ENCODE data around the gene IKZF1.
"Not testable (repeated sequence)": the region's sequence is repeated elsewhere in the genome, so short reads cannot be mapped to it uniquely, and the experiment has no call there.

Gene IKZF1

DNA sequence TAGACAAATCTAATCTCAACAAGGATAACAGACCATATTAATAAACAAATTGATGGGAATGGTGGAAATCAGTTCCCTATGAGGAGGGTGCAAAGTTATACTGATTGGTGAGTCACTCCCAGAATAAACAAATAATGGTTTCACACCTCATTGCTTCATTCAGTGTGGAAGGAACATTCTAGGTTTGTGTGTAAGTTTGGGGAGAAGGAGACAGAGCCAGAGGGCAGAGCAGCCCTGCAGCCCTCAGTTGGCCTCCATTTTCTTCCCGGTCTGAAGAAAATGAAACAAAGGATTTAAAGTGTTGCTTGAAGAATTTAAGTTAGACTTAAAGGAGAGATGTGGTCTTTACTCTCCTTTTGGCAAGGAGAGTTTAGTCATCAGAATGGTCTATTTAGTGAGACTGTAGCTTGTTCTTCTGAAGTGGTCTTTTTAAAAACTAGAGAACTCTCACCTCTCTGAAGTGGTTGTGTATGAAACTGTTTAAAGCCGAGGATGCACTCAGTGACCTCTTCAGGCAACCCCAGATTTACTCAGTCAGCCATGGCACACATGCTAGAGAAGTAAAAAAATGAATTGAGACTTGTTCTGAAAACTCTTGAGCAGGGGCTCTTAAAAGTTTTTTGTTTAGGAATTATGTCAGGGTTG is 27.2 kb downstream of the IKZF1 start:
- DNase-seq (ENCODE audit: insufficient read length, low spot score) (no peak), FAIRE-seq (no peak)

GRCh38 chr7:50332241-50333165 is 28.0 kb downstream of the IKZF1 start:
- FAIRE-seq (no peak), DNase-seq (ENCODE audit: insufficient read length, low spot score) (no peak)

DNA sequence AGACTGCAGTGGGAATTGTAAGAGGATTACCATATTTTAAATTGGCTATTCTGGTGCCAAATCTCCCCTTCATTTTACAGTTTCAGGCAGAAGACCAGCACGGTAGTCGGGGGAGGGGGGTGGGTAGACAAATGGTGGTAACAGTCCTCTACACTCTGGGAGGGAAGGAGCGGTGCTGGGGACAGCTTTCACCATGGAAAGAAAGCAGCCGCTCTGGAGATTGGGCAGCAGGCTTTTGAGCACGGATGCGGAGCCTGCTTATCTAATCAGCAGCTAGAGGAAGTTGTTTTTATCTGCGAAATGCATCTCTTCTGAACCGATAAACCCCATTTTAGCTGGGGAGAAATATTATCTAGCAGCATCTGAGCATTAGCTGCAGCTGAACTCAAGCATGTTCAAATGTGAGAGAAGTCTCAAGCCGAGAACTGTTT is 28.7 kb downstream of the IKZF1 start:
- DNase-seq (ENCODE audit: insufficient read length, low spot score) (no peak), FAIRE-seq (no peak)

- no peak for DNase-seq (ENCODE audit: insufficient read length, low spot score)
- FAIRE-seq: no peak
Observed at GRCh38 chr7:50334341-50334994, 30.0 kb downstream of the IKZF1 start.

DNA sequence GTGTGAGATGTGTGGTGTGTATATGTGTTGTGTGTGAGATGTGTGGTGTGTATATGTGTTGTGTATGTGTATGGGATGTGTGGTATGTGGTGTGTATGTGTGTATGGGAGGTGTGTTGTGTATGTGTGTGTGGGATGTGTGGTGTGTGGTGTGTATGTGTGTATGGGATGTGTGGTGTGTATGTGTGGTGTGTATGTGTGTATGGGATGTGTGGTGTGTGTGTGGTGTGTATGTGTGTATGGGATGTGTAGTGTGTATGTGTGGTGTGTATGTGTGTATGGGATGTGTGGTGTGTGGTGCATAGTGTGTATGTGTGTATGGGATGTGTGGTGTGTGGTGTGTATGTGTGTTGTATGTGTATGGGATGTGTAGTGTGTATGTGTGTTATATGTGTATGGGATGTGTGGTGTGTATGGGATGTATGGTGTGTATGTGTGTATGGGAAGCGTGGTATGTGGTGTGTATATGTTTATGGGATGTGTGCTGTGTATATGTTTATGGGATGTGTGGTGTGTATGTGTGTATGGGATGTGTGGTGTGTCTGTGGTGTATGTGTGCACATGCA is 30.8 kb downstream of the IKZF1 start:
- FAIRE-seq: no peak
- no peak for DNase-seq (ENCODE audit: insufficient read length, low spot score)

DNA sequence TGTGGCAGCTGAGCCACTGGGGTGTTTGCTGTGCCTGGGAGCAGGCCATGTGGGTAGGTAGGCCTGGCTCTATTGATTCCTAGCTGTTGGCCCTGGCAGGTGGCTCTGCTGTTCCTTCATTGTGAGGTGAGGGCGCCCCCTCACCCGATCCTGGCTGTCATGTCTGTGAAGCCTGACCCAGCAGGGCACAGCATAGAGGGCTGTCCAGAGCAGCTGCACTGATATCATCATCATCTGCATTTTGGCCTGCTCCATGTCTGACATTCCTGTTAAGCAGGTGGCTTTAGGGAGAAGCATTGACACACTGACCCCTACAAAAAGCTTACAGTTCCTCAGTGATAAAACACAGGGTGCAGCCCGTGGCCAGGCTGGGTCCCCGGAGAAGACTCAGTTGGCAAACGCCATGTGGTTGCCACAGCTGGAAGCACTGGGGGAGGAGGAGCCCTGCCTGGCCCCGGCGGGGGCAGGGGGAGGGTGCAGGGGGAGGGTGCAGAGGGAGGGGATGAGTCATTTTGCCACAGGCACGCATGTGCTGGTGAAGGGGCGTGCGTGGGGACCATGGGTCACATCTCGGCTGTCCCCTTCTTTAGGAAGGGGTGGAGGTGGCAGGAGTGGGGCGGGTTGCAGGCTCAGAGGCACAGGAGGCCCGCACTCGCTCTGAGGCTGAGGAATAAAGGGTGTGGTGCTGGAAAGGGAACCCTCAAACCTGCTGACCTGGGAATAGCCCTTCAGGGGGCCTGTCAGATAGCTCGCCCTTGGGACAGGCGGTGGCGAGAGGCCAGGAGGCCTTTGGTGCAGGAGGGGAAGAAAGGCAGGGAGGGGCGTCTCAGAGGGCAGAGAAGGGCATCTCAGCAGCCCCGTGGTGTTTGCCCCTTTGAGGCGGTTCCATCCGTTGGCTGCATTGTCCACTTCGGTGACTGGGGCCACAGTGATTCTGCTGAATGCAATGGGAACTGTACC is 31.6 kb downstream of the IKZF1 start:
- FAIRE-seq (no peak), DNase-seq (ENCODE audit: insufficient read length, low spot score) (no peak)

DNA sequence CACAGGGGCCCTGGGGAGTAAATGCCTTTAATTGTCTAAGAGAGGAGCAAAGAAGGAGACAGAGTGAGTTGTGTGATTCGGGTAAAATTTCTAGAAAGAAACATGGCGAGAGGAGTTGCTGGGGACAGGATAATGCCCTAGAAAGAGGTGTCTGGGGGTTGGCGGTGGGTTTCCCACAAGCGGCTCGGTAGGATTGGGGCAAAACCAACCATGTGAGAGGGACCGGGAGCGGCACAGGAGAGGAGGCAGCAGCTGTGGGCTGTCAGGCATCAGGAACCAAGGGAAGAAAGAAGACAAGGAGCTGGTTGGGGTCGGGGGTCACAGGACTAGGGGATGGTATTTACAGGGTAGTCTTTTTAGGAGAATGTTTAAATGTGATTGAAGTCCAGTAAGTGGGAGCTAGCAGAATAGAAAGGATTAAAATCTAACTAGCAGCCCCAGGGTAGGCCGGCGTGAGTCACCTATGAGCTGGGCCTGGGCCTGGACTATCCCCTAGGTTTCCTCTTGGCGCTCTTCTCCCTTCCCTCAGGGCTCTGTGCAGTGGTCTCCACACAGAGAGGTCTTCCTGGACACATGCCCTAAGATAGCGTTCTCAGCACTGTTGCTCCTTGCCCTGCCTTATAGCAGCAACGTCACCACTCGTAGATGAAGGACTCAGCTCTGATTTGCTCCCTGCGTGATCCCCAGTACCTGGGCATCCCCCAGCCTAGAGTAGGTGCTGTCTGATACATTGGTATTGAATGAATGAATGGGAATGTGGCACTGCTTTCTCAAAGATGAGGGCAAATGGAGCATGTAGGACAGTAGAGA is 32.6 kb downstream of the IKZF1 start:
- no peak for DNase-seq (ENCODE audit: insufficient read length, low spot score)

DNA sequence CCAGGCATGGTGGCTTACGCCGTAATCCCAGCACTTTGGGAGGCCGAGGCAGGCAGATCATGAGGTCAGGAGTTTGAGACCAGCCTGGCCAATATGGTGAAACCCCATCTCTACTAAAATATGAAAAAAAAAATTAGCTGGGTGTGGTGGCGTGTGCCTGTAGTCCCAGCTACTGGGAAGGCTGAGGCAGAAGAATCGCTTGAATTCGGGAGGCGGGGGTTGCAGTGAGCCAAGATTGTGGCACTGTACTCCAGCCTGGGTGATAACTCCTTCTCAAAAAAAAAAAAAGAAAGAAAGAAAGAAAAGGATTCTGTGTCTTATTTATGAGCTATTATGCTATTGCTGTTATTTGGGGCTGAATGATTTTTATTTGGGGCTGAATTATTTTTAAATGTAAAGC is 35.0 kb downstream of the IKZF1 start:
- FAIRE-seq; DNase-seq (ENCODE audit: insufficient read length, low spot score): not testable (repeated sequence)

More for the DNA sequence above, 32.6 kb downstream of the IKZF1 start:
- FAIRE-seq: no peak

GRCh38 chr7:50339990-50340500 is 35.5 kb downstream of the IKZF1 start:
- FAIRE-seq (no peak), DNase-seq (ENCODE audit: insufficient read length, low spot score) (no peak)

DNA sequence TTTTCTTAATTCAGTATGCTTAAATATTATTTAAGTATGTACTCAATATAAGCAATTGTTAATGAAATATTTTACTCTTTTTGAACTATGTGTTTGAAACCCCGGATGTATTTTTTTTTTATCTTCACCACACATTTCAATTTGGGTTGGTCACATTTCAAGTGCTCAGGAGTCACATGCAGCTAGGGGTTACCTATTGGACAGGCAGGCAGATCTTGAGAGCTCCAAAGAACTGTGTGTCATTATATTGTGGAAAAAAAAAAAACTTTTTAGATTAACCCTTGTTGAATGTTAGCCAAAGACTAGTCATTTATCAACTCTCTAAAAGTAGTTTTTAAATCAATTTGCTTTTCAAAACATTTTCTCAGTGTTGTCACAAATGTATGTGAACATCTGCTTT is 37.2 kb downstream of the IKZF1 start:
- DNase-seq (ENCODE audit: insufficient read length, low spot score): no peak

GRCh38 chr7:50342616-50343114 is 38.1 kb downstream of the IKZF1 start:
- no peak for FAIRE-seq
- DNase-seq (ENCODE audit: insufficient read length, low spot score): no peak

More for the DNA sequence above, 37.2 kb downstream of the IKZF1 start:
- FAIRE-seq: no peak

GRCh38 chr7:50346545-50347497 is 42.3 kb downstream of the IKZF1 start:
- DNase-seq (ENCODE audit: insufficient read length, low spot score) (no peak), FAIRE-seq (no peak)

- DNase-seq (ENCODE audit: insufficient read length, low spot score) (no peak), FAIRE-seq (no peak)
Observed at GRCh38 chr7:50347693-50348092, 43.2 kb downstream of the IKZF1 start.

DNA sequence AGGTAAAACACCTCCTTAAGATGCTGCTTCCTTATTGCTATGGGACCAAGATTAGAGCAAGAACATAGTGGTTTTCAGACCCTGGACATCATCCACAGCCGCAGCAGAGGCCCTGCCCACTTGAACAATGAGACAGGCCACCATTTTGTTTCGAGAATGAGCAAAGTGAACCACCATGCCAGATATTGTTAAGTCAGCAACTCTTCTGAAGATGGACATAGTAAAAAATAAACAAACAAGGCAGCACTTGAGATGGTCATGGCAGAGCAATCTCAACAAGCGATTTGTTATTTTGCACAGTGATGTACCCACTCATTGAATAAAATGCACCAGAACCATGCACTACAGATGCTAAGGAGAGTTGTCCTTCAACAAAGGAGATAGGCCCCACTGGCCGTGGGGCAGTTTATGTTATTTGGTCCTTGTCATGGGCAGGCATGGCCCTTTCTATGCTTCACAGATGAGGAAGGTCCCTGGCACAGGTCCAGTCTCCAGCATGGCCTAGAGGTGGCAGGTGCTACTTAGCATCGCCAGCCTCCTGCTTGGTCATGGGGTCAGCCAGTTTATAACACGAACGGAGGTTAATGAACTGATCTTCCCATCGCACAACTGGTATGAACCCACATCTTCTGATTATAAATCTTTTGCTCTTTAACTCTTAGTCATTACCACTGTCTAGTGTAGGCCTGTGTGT is 44.1 kb downstream of the IKZF1 start:
- FAIRE-seq: no peak
- no peak for DNase-seq (ENCODE audit: insufficient read length, low spot score)

DNA sequence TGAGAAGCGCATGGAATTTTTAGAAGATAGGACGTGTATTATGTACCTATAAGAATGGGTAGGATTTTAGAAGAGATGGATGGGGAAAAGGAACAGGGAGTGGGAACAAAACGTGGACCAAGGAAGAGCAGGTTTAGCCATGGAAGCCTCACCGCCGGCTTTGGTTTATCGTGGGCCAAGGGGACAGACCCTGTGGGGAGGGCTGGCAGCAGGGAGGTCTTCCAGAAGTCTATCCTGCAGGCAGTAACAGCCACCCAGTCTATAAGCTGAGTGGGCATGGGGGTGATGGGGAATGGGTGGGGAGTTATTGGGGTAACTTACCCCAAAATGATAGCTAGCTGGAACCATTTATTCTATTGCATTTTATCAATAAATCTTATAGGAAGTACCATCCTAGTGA is 44.9 kb downstream of the IKZF1 start:
- DNase-seq (ENCODE audit: insufficient read length, low spot score) (no peak), FAIRE-seq (no peak)

DNA sequence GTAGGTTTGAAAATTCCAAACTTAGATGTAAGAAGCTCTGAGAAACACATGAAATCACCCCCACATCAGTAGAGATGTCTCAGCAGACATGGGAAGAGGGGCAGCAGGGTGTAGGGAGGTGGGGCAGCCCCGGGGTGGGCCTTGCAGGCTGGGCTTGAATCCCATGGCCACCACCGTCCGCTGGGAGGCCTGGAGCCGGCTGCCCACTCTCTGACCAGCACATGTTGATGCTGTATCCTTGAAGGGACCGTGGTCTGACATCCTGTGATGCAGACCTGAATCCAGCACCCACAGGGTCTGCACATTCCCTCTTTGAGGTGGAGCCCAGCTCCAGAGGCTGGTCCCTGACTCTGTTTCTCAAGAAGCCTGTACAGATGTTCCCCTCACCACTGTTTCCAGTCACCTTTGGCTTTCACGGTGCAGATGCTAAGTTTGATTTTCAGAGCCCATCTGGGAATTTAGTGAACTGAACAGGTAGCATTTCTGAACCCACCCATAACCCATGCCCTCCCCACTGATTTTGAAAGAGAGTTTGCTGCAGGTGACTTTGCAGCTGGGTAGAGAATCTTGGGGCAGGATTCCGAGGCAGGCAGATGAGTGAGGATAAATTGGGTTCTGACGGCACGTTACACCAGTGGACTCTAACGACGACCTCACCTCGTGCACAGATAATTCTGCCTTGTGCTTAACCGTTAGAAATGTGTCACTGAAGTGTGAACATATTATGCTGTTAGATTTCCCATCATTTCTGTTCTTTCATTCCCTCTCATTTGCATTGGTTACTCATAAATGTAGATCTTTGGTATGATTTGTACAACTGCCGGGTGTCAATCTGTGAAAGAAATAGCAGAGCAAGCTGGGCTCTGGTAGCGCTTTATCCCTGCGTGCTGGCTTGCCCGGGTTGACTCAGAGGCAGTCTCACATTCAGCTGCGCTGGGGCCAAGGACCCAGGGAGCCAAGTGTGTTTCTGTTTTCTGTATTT is 45.7 kb downstream of the IKZF1 start:
- DNase-seq (ENCODE audit: insufficient read length, low spot score): no peak
- no peak for FAIRE-seq

All from HTR-8/SVneo (cell line).